Mesenteric fat pad (tissue), 1 donor: ENCODE results near the gene TRABD. TPM values are rescaled to one million over a fixed set of nuclear protein-coding genes. Genes with fewer than 3 reads are reported as not detected.
"Not testable (repeated sequence)": the region's sequence is repeated elsewhere in the genome, so short reads cannot be mapped to it uniquely, and the experiment has no call there.

Experiments used
- DNase-seq: peaks from one replicate; pipeline ENCODE4 v3.0.0-alpha.2; 2020; ENCODE audit warnings: low spot score
- long read RNA-seq: library from polyadenylated mRNA; unstranded; transcript quantifications from one replicate; pipeline ENCODE4 v2.0.0, GENCODE V29; 2020
- total RNA-seq: library from RNA; stranded (reverse); fragmentation: NEBNext Ultra II Directional; extraction: Animal tissue kit (Norgen Biotek cat#: 25700); gene quantifications from one replicate; pipeline ENCODE4 v1.2.1, GENCODE V29; 2021
- donor health status: DM: yes; HTN: yes; CAD: no.

TRABD gene, protein sequence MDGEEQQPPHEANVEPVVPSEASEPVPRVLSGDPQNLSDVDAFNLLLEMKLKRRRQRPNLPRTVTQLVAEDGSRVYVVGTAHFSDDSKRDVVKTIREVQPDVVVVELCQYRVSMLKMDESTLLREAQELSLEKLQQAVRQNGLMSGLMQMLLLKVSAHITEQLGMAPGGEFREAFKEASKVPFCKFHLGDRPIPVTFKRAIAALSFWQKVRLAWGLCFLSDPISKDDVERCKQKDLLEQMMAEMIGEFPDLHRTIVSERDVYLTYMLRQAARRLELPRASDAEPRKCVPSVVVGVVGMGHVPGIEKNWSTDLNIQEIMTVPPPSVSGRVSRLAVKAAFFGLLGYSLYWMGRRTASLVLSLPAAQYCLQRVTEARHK
- 42.3 TPM for total RNA-seq
- long read RNA-seq, transcript TRABD-201 (10 exons, 2,329 nt) = minor isoform, 69 of 231 reads
- long read RNA-seq, transcript TRABD-205 (9 exons, 2,404 nt) = minor isoform, 5 of 231 reads
- long read RNA-seq, transcript TRABD-202 (10 exons, 2,272 nt) = major isoform, 70 of 231 reads
- long read RNA-seq, partial matches to known transcripts = 21 of 231 reads
- long read RNA-seq, other reads (novel, unspliced or antisense) = 61 of 231 reads

DNA sequence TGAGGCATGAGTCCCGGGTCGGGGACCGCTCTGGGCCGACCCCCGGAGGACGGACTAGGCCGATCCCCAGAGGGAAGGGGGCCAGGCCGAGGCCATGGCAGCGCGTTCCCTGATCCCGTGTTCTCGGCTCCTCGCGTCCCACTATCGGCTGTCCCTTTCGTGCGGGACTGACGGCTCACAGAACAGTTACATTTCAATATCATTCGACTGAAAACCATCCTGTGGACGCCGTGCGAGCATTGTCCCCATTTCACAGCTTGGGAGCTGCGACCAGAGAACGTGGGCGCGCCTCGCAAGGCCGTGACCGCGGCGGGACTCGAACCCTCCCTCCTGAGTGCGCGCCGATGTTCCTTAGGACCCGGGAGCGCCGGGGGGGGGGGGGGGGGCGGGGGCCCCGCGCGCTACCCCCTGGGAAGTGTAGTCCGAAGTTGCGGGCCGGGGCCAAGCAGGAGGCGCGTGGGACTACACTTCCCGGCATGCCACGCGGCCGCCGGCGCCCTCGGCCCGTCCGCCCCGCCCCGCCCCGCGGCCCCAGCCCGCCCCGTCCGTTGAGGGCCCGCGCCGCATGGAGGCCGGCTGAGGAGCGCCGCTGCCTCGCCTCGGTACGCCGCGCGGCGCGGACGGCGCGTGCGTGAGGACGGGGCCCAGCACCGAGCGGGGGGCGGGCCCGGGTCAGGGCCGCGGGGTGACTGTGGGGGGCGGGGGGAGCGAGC is at the start of gene TRABD:
Gene TRABD (plus strand): TSS at position 539 of the 713 bp plus-strand sequence. CDS start 7,148 bp downstream, outside the sequence.
- DNase-seq = peak; percentile 96

DNA sequence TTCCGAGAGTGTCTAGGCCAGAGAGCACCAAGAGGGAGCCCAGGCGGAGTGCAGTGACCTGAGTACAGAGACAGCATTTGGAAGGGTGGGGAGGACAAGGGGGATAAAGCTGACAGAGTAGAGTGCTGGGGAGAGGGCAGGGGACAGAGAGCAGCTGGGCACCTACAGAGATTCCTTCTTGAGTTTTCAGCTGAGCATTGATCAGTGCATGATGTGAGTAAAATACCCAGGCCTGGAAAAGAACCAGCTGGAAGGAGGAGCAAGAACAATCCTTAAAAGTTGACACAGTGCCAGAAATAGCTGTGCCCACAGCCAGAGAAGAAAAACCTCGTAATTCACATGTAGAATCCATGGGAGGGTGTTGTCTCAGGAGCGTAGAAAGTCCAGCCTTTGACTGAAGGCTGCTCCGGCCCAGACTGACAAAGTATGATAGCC is 49.1 kb upstream of the TRABD start:
- DNase-seq = peak; percentile 26

DNA sequence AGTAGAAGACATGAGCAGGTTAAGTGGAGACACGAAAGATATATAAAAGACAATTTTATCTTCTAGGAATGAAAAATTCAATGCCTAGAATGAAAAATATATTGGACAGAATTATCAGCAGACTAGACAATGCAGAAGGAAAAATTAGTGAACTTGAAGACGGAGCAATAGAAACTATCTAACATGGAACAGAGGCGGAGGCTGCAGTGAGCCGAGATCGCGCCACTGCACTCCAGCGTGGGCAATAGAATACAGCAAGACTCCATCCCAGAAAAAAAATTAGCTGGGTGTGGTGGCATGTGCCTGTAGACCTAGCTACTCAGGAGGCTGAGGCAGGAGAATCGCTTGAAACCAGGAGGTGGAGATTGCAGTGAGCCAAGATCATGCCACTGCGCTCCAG is 48.4 kb upstream of the TRABD start:
- DNase-seq = peak; percentile 3

- DNase-seq = no peak
Observed at GRCh38 chr22:50138041-50138440, 47.7 kb upstream of the TRABD start.

GRCh38 chr22:50138988-50139387 is 46.7 kb upstream of the TRABD start:
- DNase-seq = peak; percentile 53

GRCh38 chr22:50139843-50140415 is 45.8 kb upstream of the TRABD start:
- DNase-seq = peak; percentile 24

- DNase-seq = no peak
Observed at GRCh38 chr22:50140615-50141014, 45.1 kb upstream of the TRABD start.

DNA sequence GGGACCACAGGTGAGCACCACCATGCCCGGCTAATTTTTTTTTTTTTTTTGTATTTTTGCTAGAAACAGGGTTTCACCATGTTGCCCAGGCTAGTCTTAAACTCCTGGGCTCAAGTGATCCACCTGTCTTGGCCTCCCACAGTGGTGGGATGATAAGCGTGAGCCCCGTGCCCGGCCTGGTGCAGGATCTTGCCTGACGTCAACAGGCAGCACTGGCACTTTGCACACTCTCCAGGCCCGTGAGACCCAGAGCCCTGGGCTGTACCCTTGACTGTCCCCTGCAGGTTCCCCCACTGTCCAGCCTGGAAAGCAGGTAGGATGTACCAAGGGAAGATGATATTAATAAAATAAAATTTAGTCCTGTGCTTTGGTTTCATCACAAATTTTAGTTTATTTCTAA is 44.3 kb upstream of the TRABD start:
- DNase-seq = peak; percentile 68

GRCh38 chr22:50141891-50142363 is 43.8 kb upstream of the TRABD start:
- peak; percentile 11 for DNase-seq

GRCh38 chr22:50143096-50143495 is 42.6 kb upstream of the TRABD start:
- DNase-seq = peak; percentile 71

DNA sequence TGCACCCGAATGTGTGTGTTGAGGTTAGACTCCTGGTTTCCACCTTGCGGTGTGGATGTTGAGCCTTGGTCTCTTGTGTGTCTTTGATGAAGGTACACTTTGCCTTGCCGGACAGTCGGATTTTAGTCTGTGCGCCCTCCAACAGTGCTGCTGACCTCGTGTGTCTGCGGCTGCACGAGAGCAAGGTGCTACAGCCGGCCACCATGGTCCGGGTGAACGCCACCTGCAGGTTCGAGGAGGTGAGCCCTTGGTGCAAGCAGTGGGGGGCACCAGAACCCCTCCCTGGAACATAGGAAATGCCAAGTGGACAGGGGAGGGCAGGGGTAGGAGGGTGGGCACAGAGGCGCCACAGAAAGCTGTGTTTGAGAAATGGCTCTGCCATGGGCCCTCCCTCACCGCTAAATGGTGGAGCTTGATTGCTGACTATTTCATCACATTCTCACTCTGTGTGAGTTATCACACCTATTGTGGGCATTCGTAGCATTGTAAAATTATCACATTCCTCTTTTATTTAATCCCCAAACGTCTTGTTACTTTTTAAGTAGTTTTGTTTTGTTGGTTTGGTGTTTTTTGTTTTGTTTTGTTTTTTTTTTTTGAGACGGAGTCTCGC is 41.6 kb upstream of the TRABD start:
- peak; percentile 78 for DNase-seq

GRCh38 chr22:50145721-50146438 is 39.8 kb upstream of the TRABD start:
- peak; percentile 74 for DNase-seq

DNA sequence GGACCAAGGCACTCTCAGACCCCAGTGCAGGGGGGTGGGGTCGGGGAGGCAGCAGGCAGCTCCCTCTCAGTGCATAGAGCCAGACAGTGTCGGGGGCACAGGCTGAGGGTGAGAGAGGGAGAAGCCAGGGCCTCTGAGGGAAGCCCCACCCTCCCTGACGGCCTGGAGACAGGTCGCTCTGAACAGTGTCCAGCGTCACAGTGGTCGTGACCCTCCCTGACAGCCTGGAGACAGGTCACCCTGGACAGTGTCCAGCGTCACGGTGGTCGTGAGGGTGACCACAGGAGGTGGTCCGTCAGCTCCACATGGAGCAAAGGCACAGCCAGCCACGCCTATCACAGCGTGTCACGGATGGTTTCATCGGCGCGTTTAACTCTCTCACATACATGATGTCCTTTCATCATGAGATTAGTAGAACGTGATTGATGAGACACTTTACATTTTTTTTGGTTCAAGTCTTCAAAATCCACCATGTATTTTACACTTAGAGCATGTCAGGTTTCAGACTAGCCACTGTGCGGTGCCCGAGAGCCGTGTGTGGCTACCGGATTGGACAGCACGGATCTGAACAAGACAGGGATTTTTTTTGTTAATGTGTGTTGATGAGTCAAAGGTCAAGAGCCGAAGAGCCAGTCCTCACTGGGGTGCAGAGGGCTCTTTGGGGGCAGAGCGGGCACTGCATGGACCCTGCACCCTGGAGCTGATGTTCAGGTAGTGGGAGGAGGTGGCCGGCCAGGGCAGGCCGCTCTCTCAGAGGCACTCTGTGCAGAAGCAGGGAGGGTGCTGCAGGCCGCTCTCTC is 39.1 kb upstream of the TRABD start:
- peak; percentile 89 for DNase-seq

DNA sequence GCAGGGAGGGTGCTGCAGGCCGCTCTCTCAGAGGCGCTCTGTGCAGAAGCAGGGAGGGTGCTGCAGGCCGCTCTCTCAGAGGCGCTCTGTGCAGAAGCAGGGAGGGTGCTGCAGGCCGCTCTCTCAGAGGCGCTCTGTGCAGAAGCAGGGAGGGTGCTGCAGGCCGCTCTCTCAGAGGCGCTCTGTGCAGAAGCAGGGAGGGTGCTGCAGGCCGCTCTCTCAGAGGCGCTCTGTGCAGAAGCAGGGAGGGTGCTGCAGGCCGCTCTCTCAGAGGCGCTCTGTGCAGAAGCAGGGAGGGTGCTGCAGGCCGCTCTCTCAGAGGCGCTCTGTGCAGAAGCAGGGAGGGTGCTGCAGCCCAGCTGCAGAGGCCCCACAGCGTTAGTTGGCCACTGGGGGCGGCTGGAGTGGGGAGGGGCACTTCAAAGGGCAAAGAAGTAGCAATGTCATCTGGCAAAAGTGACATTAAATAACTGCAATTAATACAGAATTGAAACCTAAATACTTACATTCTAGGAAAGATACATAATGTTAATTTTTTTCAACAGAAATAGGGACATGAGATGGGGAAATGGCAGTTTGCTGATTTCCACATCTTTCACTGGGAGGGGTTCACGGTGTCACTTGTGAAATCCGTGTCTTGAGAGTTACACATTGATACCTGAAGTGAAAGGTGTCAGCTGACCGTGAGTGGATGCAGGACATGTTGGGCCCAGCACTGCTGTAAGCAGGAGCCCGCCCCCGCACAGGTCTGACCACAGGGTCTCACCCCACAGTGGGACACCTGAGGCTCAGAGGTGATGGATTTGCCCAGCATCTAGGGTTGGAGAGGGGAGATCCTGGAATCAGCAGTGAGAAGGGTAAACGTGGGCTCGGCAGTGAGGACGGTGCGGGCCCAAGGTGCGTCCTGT is 38.2 kb upstream of the TRABD start:
- not testable (repeated sequence) for DNase-seq

GRCh38 chr22:50148166-50148500 is 37.6 kb upstream of the TRABD start:
- no peak for DNase-seq

DNA sequence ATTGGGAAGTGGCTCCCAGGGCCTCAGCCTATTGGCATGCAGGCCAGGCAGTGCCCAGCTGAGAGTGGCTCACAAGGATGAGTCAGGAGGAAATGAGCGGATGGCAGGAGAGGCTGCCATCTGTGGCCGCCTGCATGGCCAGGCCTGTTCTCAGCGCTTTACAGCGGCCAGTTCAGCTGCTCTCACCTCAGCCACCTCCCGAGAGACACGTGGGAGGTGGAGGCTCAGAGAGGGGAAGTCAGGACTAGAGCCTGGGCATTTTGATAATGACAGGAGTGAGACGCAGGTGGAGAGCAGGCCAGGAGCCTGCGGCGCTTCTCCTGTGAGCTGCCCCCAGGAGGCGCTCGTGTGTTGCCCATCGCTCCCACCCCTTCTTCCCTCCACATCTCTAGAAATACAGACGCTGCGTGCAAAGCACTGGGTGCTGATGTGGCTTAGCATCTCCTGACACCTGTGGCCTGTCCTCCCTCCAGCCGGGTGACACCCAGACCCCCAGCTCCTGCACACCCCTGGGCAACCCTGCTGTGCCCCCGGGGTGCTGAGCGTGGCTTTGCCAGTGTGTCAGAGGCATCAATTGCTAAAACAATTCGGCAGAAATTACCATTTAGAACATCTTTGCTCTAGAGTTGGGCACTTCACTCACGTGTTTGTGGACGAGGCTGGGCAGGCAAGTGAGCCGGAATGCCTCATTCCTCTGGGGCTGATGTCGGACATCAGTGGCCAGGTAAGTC is 36.6 kb upstream of the TRABD start:
- no peak for DNase-seq

GRCh38 chr22:50150161-50151129 is 35.3 kb upstream of the TRABD start:
- no peak for DNase-seq
